Inflammatory macrophage treated with lipopolysaccharide for 1 hour (primary cell): ENCODE results near the gene CDKL2.
A peak's percentile ranks its signal among the peaks of the same experiment; 100 is the strongest.
"Not testable (repeated sequence)": the region's sequence is repeated elsewhere in the genome, so short reads cannot be mapped to it uniquely, and the experiment has no call there.

Experiments
- DNase-seq, 2 donors: peaks; one replicate each; pipeline ENCODE4 v3.0.0-alpha.2; 2020 to 2022

The CDKL2 gene

DNA sequence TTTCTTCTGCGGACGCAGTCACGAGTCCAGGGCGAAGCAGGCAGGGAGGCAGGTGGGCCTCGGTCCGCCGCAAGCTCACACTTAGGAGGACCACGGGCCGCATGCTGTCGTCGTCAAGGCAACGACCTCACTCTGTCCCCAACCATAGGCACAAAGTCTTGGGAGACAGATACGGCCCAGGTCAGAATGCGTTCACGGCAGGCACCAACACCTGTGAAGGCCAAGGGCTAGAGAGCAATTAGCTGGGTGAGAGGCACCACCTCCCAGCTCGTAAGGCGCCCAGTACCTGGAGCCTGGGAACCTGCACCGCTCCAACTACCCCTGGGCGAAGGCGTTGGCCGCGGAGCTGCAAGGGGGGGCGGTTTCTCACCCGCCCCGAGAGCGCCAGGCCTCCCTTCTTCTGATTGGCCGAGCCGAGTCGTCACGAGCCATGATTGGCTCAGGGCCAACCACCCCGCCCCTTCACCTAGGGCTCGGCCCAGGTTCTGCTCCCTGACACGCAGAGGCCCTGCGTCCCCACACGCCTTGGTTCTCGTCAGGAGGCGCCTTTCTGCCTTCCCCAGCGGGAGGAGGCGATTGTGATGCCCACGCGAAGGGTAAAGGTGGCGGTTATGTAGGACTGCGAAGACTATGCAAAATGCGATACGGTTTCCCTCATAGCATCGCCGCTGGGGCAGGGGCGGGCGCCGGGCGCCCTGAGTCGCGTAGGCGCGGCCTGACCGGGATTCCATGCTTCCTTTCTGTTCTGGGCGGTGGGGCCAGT is at the start of gene CDKL2:
Gene CDKL2, minus strand, starts transcription at position 355 of the 763 bp plus-strand sequence. CDS start 4,540 bp downstream, outside the sequence.
- peak; percentile 70 to 79 for DNase-seq

DNA sequence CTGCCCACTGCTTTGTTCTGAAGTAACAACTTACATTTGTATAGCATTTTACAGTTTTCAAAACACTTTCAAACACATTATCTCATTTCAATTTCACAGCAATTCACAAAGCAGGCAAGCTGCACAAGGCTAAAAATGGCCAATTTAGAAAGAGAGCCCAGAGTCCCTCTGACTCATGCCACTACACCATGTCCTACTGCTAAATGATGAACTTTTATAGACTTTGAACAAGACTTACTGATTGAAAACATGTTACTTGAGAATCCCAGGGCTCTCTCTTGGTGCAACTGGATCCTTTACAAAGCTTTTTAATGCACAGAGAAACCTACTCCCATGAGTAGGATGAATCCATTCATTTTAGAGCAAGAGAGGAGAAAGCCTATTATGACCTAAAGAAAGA is 48.6 kb upstream of the CDKL2 start:
- DNase-seq = no peak

GRCh38 chr4:75678473-75678872 is 48.1 kb upstream of the CDKL2 start:
- DNase-seq = no peak

- DNase-seq = no peak
Measured at GRCh38 chr4:75675004-75675531, 44.7 kb upstream of the CDKL2 start.

DNA sequence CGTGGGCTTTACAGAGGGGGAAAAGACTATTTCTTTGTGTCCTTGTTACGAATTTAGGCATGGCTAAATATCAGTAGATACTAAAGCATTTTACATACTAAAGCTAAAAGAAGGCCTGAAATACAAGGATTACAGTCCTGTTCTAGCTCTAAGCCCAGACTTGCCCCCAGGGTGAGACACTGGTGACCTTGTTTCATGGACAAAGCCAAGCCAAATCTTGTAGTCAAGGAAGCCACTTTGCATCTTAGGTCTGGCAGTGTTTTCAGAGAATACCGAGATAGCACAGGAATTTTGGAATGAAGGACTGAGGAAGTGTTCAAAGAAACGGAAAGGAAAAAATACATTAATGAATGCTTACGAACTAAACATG is 43.6 kb upstream of the CDKL2 start:
- no peak for DNase-seq

DNA sequence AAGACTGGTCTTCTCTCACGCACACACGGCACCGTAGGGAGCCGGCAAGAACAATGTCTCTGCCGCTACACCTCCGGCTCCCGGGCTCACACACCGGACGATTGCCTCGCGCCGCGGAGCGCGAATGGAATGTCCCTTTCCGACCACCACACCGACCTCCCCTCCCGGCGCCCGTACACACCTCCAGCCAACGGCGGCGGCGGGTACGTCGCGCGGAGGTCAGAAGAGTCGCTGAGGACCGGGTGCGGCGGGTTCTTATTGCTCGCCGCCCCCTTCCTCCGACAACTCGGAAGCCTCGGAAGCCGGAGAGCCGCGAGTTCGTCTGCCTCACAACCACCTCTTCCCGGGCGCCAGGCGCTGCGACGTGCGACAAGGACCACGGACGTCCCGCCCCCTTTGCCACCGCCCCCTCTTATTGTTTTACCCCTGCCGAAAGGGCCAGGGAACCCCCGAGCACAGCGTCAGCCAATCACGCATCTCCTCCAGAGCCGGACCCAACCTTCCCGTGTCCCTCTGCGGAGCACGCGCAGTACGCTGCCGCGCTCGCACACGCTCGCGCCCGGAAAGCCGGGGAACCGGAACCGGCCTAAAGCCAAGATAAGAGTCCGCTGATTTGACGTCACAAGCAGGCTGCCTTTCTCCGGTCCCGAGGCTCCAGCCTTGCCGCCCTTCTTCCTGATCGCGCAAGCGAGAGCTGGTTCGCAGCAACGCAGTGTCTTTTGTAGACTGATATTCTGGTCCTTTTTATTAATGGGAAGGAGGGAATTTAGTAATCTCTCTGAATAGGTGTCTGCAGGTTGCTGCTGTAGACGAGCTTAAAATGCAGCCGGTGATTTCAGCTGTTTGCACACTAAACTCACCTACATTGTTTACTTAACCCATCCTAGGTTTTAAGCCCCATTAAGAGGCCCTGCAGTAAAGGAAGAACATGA is 43.0 kb upstream of the CDKL2 start, which contains the start of gene G3BP2:
Gene G3BP2, minus strand, starts transcription at position 385 of the 932 bp plus-strand sequence. CDS start 11,386 bp downstream, outside the sequence.
- peak; percentile 99 for DNase-seq

DNA sequence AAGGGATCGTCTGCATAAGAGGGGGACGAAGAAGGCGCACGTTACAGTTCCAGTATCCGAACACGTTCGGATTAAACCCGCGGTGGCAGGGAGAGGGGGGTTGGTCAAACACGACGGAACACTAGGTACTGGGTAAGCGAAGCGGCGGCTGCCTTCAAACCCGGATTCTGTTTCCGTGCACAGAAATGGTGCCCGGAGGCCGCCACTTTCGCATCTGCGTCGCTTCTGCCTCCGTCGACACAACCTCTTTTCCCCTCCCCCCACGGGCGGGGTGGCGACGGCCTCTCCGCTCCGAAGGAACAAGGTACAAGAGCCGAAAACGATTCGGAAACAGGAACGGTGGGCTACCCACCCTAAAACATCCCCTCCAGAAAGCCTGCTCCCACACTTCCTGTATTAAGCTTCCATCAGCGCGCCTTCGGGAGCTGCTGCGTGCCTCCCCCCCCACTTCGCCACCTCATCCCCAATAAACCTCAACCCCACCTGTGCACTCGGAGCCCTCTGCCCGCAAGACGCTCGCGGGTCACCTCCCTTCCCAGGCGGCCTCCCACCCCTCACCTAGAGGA is 42.2 kb upstream of the CDKL2 start:
- DNase-seq = peak; percentile 56 to 66

- no peak for DNase-seq
Measured at GRCh38 chr4:75671802-75672421, 41.6 kb upstream of the CDKL2 start.

DNA sequence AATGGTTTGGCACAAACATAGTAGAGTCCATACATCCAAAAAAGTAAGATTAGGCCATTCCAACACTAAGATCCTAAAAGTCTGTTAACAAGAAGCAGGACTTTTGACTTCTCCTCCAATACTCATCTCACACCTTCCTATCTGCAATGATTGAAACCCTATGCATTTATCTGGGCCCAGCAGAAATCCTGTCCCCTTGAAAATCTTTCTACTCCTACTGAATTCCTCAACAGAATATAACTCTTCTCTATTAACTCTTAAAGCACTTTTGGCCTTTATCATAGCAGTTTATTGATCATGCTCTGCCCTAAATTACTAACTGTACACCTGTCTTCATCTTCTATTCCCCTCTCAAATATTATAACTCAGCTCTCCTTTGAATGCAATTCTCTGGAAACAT is 38.3 kb upstream of the CDKL2 start:
- no peak for DNase-seq

DNA sequence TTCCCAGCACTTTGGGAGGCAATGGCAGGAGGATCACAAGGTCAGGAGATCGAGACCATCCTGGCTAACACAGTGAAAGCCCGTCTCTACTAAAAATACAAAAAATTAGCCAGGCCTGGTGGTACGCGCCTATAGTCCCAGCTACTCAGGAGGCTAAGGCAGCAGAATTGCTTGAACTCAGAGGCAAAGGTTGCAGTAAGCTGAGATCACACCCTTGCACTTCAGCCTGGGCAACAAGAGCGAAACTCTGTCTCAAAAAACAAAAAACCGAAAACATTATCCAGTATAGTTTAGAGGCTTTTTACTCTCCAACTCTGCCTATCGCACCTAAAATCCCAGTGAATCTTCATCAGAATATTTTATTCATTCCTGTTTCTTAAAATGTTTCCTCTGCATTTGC is 37.3 kb upstream of the CDKL2 start:
- DNase-seq = not testable (repeated sequence)

- no peak for DNase-seq
Measured at GRCh38 chr4:75666299-75666698, 36.0 kb upstream of the CDKL2 start.

DNA sequence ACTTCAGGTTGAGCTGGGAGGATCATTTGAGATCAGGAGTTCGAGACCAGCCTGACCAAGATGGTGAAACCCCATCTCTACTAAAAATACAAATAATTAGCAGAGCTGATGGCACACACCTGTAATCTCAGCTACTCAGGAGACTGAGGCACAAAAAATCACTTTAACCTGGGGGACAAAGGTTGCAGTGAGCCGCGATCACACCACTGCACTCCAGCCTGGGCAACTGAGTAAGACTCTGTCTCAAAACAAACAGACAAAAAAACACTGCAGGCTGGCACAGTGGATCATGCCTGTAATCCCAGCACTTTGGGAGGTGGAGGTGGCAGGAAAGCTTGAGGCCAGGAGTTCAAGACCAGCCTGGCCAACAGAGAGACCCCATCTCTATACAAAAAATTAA is 34.3 kb upstream of the CDKL2 start:
- not testable (repeated sequence) for DNase-seq

DNA sequence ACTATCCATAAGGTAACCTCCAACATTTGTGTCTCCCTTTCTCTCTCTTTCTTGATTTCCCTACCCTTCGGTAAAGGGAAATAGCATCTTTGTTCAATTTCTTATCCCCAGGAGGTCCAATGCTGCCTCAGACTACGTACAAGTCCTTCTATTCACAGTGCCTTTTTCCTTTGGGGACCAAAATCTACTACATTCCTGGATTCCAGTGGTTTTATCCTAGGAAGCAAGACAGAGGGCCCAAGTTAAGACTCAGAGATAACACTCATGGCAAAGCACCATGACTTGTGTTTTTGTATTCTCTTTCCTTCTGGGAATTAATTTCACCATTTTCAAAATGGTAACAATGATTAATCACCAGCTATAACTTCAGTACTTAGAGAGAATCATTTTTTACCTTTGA is 32.3 kb upstream of the CDKL2 start:
- DNase-seq = no peak

DNA sequence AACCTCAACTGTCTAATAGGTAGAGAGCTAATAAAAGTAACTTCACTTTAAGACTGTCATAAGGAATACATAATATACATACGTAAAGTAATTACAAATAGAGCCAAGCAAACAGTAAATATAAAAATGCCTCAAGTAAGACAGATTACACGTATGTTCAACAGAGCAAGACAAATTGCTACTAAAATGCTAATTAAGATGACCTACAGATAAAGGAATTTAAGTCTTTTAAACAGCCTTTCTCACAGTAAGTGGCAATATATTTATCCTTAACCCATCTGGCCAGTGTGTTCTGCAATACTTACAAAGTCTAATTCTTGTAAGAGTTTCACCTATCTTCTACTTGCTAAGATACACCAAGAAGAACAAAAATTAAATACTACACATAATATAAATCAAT is 30.2 kb upstream of the CDKL2 start:
- DNase-seq = no peak

DNA sequence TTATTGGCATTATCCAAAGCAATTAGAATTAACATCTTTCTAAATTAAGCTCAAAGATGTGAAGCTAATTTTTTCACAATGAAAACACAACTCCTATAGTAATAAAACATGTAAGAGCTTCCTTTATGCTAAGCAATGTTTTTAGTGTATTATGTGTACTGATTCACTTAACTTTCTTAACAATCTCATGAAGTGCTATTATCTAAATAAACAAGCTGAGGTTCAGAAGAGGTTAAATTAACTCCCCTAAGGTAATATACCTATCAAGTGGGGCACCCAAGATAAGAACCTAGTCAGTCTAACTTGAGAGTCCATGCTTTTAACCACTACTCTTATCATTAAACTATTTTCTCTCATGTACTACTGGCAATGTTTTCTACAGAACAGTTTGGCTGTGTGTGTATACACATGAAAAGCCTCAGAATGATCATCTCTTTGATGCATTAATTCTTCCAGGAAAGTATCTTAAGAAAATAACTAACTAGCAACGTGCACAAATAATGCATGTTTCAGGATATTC is 29.2 kb upstream of the CDKL2 start:
- no peak for DNase-seq

DNA sequence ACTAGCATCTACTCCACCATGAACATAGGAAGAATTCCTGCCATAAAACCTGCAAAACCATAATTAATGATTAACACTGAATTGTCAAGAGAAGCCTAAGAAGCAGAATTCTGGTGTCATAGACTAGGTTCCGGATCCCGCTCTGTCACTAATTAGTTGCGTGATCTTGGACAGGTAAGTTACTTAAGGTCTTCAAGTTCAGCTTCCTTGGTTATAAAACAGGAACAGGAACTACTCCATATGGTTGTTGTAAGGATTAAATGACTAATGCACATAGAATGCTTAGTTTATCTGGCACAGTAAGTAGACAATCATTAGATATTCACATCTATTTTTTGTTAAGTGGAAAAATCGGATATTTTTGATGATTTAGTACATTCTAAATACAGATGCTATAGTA is 28.5 kb upstream of the CDKL2 start:
- peak in 1 of 2 donors; percentile 10 for DNase-seq

DNA sequence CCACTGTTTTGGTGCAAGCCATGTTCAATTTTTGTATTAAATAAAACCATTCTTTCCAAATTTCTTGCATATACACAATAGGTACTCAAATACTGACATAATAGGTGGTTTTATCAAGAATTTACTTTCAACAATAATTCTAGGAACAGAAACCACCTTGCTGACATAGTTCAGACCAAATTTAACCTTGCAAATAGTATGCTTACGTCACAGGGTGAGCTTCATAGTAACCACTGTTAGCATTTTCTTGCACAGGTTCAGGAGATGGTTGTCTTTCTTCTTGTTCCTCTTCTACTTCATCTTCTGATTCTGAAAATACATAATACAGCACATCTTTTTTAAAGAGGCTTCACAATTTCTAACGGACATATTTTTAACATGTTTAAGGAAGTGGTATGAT is 25.2 kb upstream of the CDKL2 start:
- DNase-seq = no peak

- no peak for DNase-seq
Measured at GRCh38 chr4:75654905-75655304, 24.6 kb upstream of the CDKL2 start.

DNA sequence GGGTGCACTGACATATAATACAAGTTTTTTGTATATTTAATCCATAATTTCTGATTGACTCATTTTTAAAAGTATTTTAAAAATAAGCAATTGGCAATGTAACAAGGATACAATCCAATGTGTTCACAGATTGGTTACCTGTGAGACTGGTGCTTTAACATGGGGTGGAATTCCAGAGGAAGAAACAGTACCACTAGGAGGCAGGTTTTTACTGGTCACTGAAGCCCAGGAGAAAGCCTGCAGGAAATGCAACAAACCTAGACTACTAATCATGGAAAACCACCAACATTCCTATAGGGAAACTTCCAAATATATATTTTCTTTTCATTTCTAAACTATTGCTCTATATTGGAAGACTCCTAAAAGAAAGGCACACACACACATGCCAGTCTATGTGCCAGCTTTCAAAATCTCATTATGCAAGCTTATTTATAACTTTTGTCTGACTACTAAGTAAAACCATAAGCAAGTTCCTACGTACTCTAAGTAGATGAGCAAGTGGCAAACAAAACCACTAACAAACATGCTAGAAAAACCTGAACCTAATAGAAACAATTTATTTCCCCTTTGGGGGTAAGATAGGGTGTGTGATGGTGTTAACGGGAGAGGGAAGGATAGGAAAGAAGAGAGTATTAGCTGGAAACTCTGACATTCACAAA is 23.6 kb upstream of the CDKL2 start:
- DNase-seq = peak in 1 of 2 donors; percentile 19

- DNase-seq = no peak
Measured at GRCh38 chr4:75644095-75644494, 13.8 kb upstream of the CDKL2 start.

GRCh38 chr4:75643651-75644050 is 13.3 kb upstream of the CDKL2 start:
- no peak for DNase-seq

DNA sequence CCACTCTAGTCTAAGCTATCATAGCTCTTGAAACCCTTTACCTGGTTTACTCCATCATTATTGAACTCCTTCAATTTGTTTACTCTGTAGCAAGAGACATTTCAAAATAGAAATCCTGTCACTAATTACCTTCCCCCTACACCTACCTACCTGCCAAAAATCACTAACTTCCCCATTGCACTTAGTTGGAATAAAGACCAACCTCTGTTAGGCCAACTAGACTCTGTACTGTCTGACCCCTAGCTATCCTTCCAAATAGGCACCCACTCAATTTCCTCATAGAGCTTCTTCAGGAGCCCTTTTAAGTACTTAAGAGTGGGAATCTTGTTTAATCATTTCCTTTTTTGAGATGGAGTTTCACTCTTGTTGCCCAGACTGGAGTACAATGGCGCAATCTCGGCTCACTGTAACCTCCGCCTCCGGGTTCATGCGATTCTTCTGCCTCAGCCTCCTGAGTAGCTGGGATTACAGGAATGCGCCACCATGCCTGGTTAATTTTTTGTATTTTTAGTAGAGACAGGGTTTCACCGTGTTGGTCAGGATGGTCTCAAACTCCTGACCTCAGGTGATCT is 8.9 kb upstream of the CDKL2 start:
- DNase-seq = peak; percentile 75 to 90
